Ascending aorta (tissue), 2 donors: ENCODE measurements around the gene ZC3H12D. TPM values are rescaled to one million over a fixed set of nuclear protein-coding genes. Genes with fewer than 3 reads are reported as not detected.

ENCODE experiments used
- DNase-seq, 2 donors: peaks; one replicate each; pipeline ENCODE4 v3.0.0-alpha.2; 2019; ENCODE audit warnings: low spot score in 2 of 2
- H3K27ac ChIP-seq, 2 donors: fragments of 200-600 bp; sonication (generic); one replicate each; pipeline ENCODE4 v1.5.1; 2016 to 2017; ENCODE audit warnings: mild to moderate bottlenecking in 1 of 2
- H3K27me3 ChIP-seq: fragments of 200-600 bp; sonication (generic); one replicate; pipeline ENCODE4 v1.5.1; 2017
- H3K36me3 ChIP-seq, 2 donors: fragments of 200-600 bp; sonication (generic); one replicate each; pipeline ENCODE4 v1.5.1; 2016
- H3K4me1 ChIP-seq, 2 donors: fragments of 200-600 bp; sonication (generic); one replicate each; pipeline ENCODE4 v1.5.1; 2016 to 2017; ENCODE audit warnings: mild to moderate bottlenecking in 1 of 2
- H3K4me3 ChIP-seq, 2 donors: fragments of 200-600 bp; sonication (generic); one replicate each; pipeline ENCODE4 v1.5.1; 2016 to 2017; ENCODE audit warnings: mild to moderate bottlenecking in 1 of 2
- H3K9me3 ChIP-seq, 2 donors: fragments of 200-600 bp; sonication (generic); one replicate each; pipeline ENCODE4 v1.5.1; 2016
- CTCF ChIP-seq, 3 experiments: fragments of 200-600 bp in 2 of 3; fragments of 450-650 bp in 1 of 3; sonication (generic) in 2 of 3; IDR thresholded peaks; one replicate each; pipeline ENCODE4 v1.5.1; 2016 to 2019; ENCODE audit warnings: antibody characterized with exemption in 3 of 3, mild to moderate bottlenecking in 1 of 3, moderate library complexity in 1 of 3
- intact Hi-C: fragments of 100-400 bp; cut with DNase I; formaldehyde crosslinking; loops from one replicate; pipeline ENCODE4 v1.15.1; 2023
- total RNA-seq: library from RNA; depleted of rRNA; stranded (reverse); fragments of >200 nt; gene quantifications from one replicate; pipeline ENCODE4 v1.1.0, GENCODE V29; 2016

The ZC3H12D gene
- total RNA-seq, 1 donor from 2014 or later: 1.5 TPM

GRCh38 chr6:149433881-149434280 lies 50.9 kb downstream of the ZC3H12D start:
- Histone ChIP-seq H3K9me3 (no peaks in the 10 kb centered on the region), H3K36me3 (no peaks in the 10 kb centered on the region), H3K27me3 (no peaks in the 10 kb centered on the region), H3K4me3 (no peak overlapping the region), H3K4me1 (peaks cover 0 to 4% of the 10 kb centered on the region in 2 donors), H3K27ac (no peak overlapping the region)
- DNase-seq: no peak
- intact Hi-C loops: loop anchor here (5.0 kb wide), 1 partner anchor 857 kb away; no protein-coding TSS in a partner anchor
- no peak for TF ChIP-seq CTCF (IDR thresholded peaks at IDR 0.05)

GRCh38 chr6:149433405-149433804 lies 51.4 kb downstream of the ZC3H12D start:
- intact Hi-C loops: loop anchor here (5.0 kb wide), 1 partner anchor 856 kb away; no protein-coding TSS in a partner anchor
- no peak for DNase-seq
- no peak for TF ChIP-seq CTCF (IDR thresholded peaks at IDR 0.05)
- Histone ChIP-seq H3K36me3 (no peaks in the 10 kb centered on the region), H3K27me3 (no peaks in the 10 kb centered on the region), H3K4me1 (peaks cover 0 to 4% of the 10 kb centered on the region in 2 donors), H3K4me3 (no peak overlapping the region), H3K9me3 (no peaks in the 10 kb centered on the region), H3K27ac (no peak overlapping the region)

GRCh38 chr6:149431905-149432775 lies 52.7 kb downstream of the ZC3H12D start:
- no peak overlapping the region for H3K4me3 ChIP-seq
- no peak overlapping the region for H3K27ac ChIP-seq
- DNase-seq: peak; percentile 67 to 95
- intact Hi-C loops: loop anchor here (1.0 to 5.0 kb wide), 3 partner anchors 350 to 855 kb away; no protein-coding TSS in a partner anchor
- no peaks in the 10 kb centered on the region for H3K36me3 ChIP-seq
- H3K27me3 ChIP-seq: no peaks in the 10 kb centered on the region
- peaks cover 0 to 4% of the 10 kb centered on the region in 2 donors for H3K4me1 ChIP-seq
- TF ChIP-seq CTCF (IDR thresholded peaks at IDR 0.05): peak; percentile 92 to 96 (median 94)
- H3K9me3 ChIP-seq: no peaks in the 10 kb centered on the region

GRCh38 chr6:149429427-149430360 lies 55.1 kb downstream of the ZC3H12D start:
- H3K36me3 ChIP-seq: no peaks in the 10 kb centered on the region
- intact Hi-C loops: loop anchor here (5.0 kb wide), 1 partner anchor 852 kb away; no protein-coding TSS in a partner anchor
- H3K4me1 ChIP-seq: peaks cover 0 to 4% of the 10 kb centered on the region in 2 donors
- no peak for TF ChIP-seq CTCF (IDR thresholded peaks at IDR 0.05)
- DNase-seq: no peak
- no peaks in the 10 kb centered on the region for H3K27me3 ChIP-seq
- H3K4me3 ChIP-seq: no peak overlapping the region
- H3K9me3 ChIP-seq: no peaks in the 10 kb centered on the region
- no peak overlapping the region for H3K27ac ChIP-seq

GRCh38 chr6:149428606-149429005 lies 56.2 kb downstream of the ZC3H12D start:
- Histone ChIP-seq H3K36me3 (no peaks in the 10 kb centered on the region), H3K4me3 (no peak overlapping the region), H3K9me3 (no peaks in the 10 kb centered on the region), H3K27ac (no peak overlapping the region), H3K4me1 (peaks cover 5 to 8% of the 10 kb centered on the region in 2 donors), H3K27me3 (no peaks in the 10 kb centered on the region)
- DNase-seq: no peak
- TF ChIP-seq CTCF (IDR thresholded peaks at IDR 0.05): no peak
- intact Hi-C loops: no loop called here
